Suprapubic skin (tissue), 4 donors: ENCODE measurements around the gene GADL1. TPM values are rescaled to one million over a fixed set of nuclear protein-coding genes. Genes with fewer than 3 reads are reported as not detected.

ENCODE experiments used
- DNase-seq, 2 donors: peaks; one replicate each; pipeline ENCODE4 v3.0.0-alpha.2; 2019; ENCODE audit warnings: low spot score in 2 of 2
- H3K27ac ChIP-seq: fragments of 200-600 bp; sonication (generic); one replicate; pipeline ENCODE4 v1.5.1; 2019
- H3K27me3 ChIP-seq: fragments of 200-600 bp; sonication (generic); one replicate; pipeline ENCODE4 v1.5.1; 2019
- H3K36me3 ChIP-seq: fragments of 200-600 bp; sonication (generic); one replicate; pipeline ENCODE4 v1.5.1; 2019
- H3K4me1 ChIP-seq: fragments of 200-600 bp; sonication (generic); one replicate; pipeline ENCODE4 v1.5.1; 2019
- H3K4me3 ChIP-seq: fragments of 200-600 bp; sonication (generic); one replicate; pipeline ENCODE4 v1.5.1; 2019; ENCODE audit warnings: mild to moderate bottlenecking
- H3K9me3 ChIP-seq: fragments of 200-600 bp; sonication (generic); one replicate; pipeline ENCODE4 v1.5.1; 2019
- EP300 ChIP-seq: sonication (generic); formaldehyde crosslinking; IDR thresholded peaks from one replicate; pipeline ENCODE4 v1.6.1; 2017; ENCODE audit warnings: antibody characterized with exemption
- POLR2A ChIP-seq, 2 donors: fragments of 450-650 bp; IDR thresholded peaks; one replicate each; pipeline ENCODE4 v1.6.1; 2017; ENCODE audit warnings: antibody characterized with exemption in 2 of 2, mild to moderate bottlenecking in 2 of 2, moderate library complexity in 2 of 2
- POLR2AphosphoS5 ChIP-seq, 3 donors: sonication (generic); formaldehyde crosslinking; IDR thresholded peaks; one replicate each; pipeline ENCODE4 v1.6.1; 2017; ENCODE audit warnings: antibody characterized with exemption in 3 of 3
- WGBS: methylation state at CpG from one replicate; pipeline ENCODE4 v1.1.5; 2018; 5-methylcytosine and 5-hydroxymethylcytosine counted together
- total RNA-seq, 4 donors: library from RNA; depleted of rRNA; stranded (reverse); fragments of >200 nt; gene quantifications; one replicate each; pipeline ENCODE4 v1.1.0, GENCODE V29; 2016
- TF ChIP-seq, protein P1 (sequence below), 2 donors: fragments of 200-600 bp in 1 of 2; fragments of 450-650 bp in 1 of 2; sonication (generic) in 1 of 2; IDR thresholded peaks; one replicate each; pipeline ENCODE4 v1.5.1; 2016 to 2019; ENCODE audit warnings: antibody characterized with exemption in 2 of 2, mild to moderate bottlenecking in 1 of 2, moderate library complexity in 1 of 2

Gene GADL1
- total RNA-seq, 4 donors from 2014 or later: not detected

DNA sequence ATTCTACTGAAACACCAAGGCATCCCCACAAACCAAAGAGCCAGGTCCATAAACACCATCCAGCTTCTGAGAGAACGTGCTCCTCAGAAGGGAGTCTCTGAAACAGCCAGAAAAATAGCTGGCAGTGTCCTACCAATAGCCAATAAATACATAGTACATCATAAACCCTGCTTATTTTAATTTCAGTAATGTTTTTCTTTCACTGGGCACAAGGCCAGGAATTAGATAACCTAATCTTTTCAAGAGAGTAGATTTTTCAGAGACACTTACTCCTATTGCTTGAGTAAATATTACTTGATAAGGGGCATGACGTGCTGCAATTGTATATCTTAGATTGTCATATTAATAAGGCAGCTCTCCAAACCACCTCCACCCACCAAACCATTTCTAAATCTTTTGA, 22.7 kb downstream of the GADL1 start:
- DNase-seq: no peak
- TF ChIP-seq, protein P1, sequence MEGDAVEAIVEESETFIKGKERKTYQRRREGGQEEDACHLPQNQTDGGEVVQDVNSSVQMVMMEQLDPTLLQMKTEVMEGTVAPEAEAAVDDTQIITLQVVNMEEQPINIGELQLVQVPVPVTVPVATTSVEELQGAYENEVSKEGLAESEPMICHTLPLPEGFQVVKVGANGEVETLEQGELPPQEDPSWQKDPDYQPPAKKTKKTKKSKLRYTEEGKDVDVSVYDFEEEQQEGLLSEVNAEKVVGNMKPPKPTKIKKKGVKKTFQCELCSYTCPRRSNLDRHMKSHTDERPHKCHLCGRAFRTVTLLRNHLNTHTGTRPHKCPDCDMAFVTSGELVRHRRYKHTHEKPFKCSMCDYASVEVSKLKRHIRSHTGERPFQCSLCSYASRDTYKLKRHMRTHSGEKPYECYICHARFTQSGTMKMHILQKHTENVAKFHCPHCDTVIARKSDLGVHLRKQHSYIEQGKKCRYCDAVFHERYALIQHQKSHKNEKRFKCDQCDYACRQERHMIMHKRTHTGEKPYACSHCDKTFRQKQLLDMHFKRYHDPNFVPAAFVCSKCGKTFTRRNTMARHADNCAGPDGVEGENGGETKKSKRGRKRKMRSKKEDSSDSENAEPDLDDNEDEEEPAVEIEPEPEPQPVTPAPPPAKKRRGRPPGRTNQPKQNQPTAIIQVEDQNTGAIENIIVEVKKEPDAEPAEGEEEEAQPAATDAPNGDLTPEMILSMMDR (IDR thresholded peaks at IDR 0.05): no peak
- TF ChIP-seq POLR2A (IDR thresholded peaks at IDR 0.05) (no peak), EP300 (no peak), POLR2AphosphoS5 (IDR thresholded peaks at IDR 0.05) (no peak)
- Histone ChIP-seq H3K4me3 (no peak overlapping the region), H3K4me1 (no peaks in the 10 kb centered on the region), H3K27me3 (no peaks in the 10 kb centered on the region), H3K36me3 (no peaks in the 10 kb centered on the region), H3K9me3 (no peaks in the 10 kb centered on the region), H3K27ac (no peak overlapping the region)
- 53% methylated on average over 2 of the region's 2 CpGs for WGBS

GRCh38 chr3:30864836-30865235, 29.6 kb downstream of the GADL1 start:
- Histone ChIP-seq H3K4me3 (no peak overlapping the region), H3K4me1 (no peaks in the 10 kb centered on the region), H3K27me3 (no peaks in the 10 kb centered on the region), H3K9me3 (no peaks in the 10 kb centered on the region), H3K36me3 (no peaks in the 10 kb centered on the region), H3K27ac (no peak overlapping the region)
- WGBS: 93% methylated on average over 2 of the region's 2 CpGs
- DNase-seq: no peak
- TF ChIP-seq, protein P1 (IDR thresholded peaks at IDR 0.05): no peak
- TF ChIP-seq POLR2AphosphoS5 (IDR thresholded peaks at IDR 0.05): no peak
- no peak for TF ChIP-seq EP300
- TF ChIP-seq POLR2A (IDR thresholded peaks at IDR 0.05): no peak

GRCh38 chr3:30864132-30864531, 30.3 kb downstream of the GADL1 start:
- Histone ChIP-seq H3K36me3 (no peaks in the 10 kb centered on the region), H3K4me1 (no peaks in the 10 kb centered on the region), H3K9me3 (no peaks in the 10 kb centered on the region), H3K27me3 (no peaks in the 10 kb centered on the region), H3K27ac (no peak overlapping the region), H3K4me3 (no peak overlapping the region)
- 70% methylated on average over 5 of the region's 5 CpGs for WGBS
- TF ChIP-seq, protein P1 (IDR thresholded peaks at IDR 0.05): no peak
- TF ChIP-seq POLR2A (IDR thresholded peaks at IDR 0.05): no peak
- no peak for TF ChIP-seq POLR2AphosphoS5 (IDR thresholded peaks at IDR 0.05)
- TF ChIP-seq EP300: no peak
- no peak for DNase-seq

DNA sequence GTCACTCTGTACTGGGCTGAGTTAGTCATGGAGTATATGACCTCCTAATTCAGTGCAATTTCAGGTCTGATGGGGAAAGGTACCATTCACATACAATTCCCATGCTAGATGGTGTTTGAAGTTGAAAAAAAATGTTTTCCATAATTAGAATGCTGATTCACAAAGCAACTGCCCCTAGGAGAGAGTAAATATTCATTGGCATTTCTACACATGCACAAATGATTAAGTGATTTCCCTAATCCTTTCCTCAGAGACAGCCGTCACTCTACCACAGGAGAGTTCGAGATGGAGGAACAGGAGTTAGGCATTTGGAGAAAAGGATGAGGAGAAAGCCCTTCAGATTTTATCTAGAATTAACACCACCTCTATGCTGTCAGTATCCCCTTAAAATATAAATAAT, 32.5 kb downstream of the GADL1 start:
- TF ChIP-seq, protein P1 (IDR thresholded peaks at IDR 0.05): no peak
- no peak for TF ChIP-seq POLR2A (IDR thresholded peaks at IDR 0.05)
- TF ChIP-seq POLR2AphosphoS5 (IDR thresholded peaks at IDR 0.05): no peak
- no peak for TF ChIP-seq EP300
- 94% methylated on average over 2 of the region's 2 CpGs for WGBS
- H3K4me1 ChIP-seq: no peaks in the 10 kb centered on the region

GRCh38 chr3:30858894-30859389, 35.5 kb downstream of the GADL1 start:
- TF ChIP-seq POLR2A (IDR thresholded peaks at IDR 0.05) (no peak), POLR2AphosphoS5 (IDR thresholded peaks at IDR 0.05) (no peak), EP300 (no peak)
- TF ChIP-seq, protein P1 (IDR thresholded peaks at IDR 0.05): no peak
- Histone ChIP-seq H3K9me3 (no peaks in the 10 kb centered on the region), H3K4me3 (no peak overlapping the region), H3K4me1 (peaks cover 4% of the 10 kb centered on the region), H3K27ac (no peak overlapping the region), H3K27me3 (no peaks in the 10 kb centered on the region), H3K36me3 (no peaks in the 10 kb centered on the region)
- DNase-seq: no peak
- 83% methylated on average over 5 of the region's 5 CpGs for WGBS

More for the DNA sequence above, 32.5 kb downstream of the GADL1 start:
- Histone ChIP-seq H3K9me3 (no peaks in the 10 kb centered on the region), H3K4me3 (no peak overlapping the region), H3K27ac (no peak overlapping the region), H3K36me3 (no peaks in the 10 kb centered on the region), H3K27me3 (no peaks in the 10 kb centered on the region)
- no peak for DNase-seq
